Right atrium auricular region (tissue), 2 donors: Measurements from ENCODE around the gene GALNT7. TPM values are rescaled to one million over a fixed set of nuclear protein-coding genes. Genes with fewer than 3 reads are reported as not detected.

Experiments used
- DNase-seq: peaks from one replicate; pipeline ENCODE4 v3.0.0-alpha.2; 2019; ENCODE audit warnings: low spot score
- H3K27ac ChIP-seq, 2 donors: fragments of 200-600 bp; sonication (generic); 1 replicate in 1 of 2; 2 replicates in 1 of 2; pipeline ENCODE4 v1.5.1; 2016 to 2019
- H3K27me3 ChIP-seq, 2 donors: fragments of 200-600 bp; sonication (generic); one replicate each; pipeline versions ENCODE4 v1.5.1 to v1.6.0; 2017 to 2019
- H3K36me3 ChIP-seq: fragments of 200-600 bp; sonication (generic); one replicate; pipeline ENCODE4 v1.5.1; 2016
- H3K4me1 ChIP-seq, 2 donors: fragments of 200-600 bp; sonication (generic); one replicate each; pipeline versions ENCODE4 v1.5.1 to v1.6.0; 2017 to 2019
- H3K4me3 ChIP-seq, 2 donors: fragments of 200-600 bp; sonication (generic); 1 replicate in 1 of 2; 2 replicates in 1 of 2; pipeline ENCODE4 v1.5.1; 2017 to 2019; ENCODE audit warnings: mild to moderate bottlenecking in 1 of 2, moderate library complexity in 1 of 2
- H3K9me3 ChIP-seq, 2 donors: fragments of 200-600 bp; sonication (generic); one replicate each; pipeline ENCODE4 v1.5.1; 2019
- total RNA-seq, 2 donors: library from RNA; depleted of rRNA; stranded (reverse); fragments of >200 nt; gene quantifications; one replicate each; pipeline ENCODE4 v1.1.0, GENCODE V29; 2016
- TF ChIP-seq, protein P1 (sequence below), 2 donors: fragments of 200-600 bp; sonication (generic); IDR thresholded peaks; one replicate each; pipeline ENCODE4 v1.5.1; 2019; ENCODE audit warnings: antibody characterized with exemption in 2 of 2

The GALNT7 gene
- total RNA-seq, 2 donors from 2014 or later = 5.4 to 6.5 TPM

DNA sequence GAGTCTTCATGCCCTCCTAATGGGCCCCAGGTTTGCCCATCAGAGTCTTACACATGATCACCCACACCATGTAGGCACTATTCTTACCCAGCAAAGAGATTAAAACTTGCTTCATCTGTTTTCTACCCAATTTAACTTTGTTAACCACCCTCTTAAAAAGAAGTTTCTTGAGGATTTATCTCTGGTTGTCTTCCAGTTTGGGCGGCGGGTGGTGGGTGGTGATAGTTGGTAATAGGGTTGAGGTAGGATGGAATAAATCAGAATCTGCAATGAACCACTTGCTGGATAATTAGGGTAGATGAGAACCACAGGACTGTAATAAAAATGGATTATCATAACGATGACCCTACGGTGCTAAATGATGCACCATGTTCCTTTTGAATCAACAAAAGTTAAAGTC, 30.9 kb downstream of the GALNT7 start:
- H3K4me1 ChIP-seq = no peaks in the 10 kb centered on the region
- H3K27me3 ChIP-seq = no peaks in the 10 kb centered on the region
- no peak overlapping the region for H3K27ac ChIP-seq
- TF ChIP-seq, protein P1, sequence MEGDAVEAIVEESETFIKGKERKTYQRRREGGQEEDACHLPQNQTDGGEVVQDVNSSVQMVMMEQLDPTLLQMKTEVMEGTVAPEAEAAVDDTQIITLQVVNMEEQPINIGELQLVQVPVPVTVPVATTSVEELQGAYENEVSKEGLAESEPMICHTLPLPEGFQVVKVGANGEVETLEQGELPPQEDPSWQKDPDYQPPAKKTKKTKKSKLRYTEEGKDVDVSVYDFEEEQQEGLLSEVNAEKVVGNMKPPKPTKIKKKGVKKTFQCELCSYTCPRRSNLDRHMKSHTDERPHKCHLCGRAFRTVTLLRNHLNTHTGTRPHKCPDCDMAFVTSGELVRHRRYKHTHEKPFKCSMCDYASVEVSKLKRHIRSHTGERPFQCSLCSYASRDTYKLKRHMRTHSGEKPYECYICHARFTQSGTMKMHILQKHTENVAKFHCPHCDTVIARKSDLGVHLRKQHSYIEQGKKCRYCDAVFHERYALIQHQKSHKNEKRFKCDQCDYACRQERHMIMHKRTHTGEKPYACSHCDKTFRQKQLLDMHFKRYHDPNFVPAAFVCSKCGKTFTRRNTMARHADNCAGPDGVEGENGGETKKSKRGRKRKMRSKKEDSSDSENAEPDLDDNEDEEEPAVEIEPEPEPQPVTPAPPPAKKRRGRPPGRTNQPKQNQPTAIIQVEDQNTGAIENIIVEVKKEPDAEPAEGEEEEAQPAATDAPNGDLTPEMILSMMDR (IDR thresholded peaks at IDR 0.05) = no peak
- no peak for DNase-seq
- H3K36me3 ChIP-seq = no peaks in the 10 kb centered on the region
- no peak overlapping the region for H3K4me3 ChIP-seq
- peaks cover 0 to 14% of the 10 kb centered on the region in 2 donors for H3K9me3 ChIP-seq

DNA sequence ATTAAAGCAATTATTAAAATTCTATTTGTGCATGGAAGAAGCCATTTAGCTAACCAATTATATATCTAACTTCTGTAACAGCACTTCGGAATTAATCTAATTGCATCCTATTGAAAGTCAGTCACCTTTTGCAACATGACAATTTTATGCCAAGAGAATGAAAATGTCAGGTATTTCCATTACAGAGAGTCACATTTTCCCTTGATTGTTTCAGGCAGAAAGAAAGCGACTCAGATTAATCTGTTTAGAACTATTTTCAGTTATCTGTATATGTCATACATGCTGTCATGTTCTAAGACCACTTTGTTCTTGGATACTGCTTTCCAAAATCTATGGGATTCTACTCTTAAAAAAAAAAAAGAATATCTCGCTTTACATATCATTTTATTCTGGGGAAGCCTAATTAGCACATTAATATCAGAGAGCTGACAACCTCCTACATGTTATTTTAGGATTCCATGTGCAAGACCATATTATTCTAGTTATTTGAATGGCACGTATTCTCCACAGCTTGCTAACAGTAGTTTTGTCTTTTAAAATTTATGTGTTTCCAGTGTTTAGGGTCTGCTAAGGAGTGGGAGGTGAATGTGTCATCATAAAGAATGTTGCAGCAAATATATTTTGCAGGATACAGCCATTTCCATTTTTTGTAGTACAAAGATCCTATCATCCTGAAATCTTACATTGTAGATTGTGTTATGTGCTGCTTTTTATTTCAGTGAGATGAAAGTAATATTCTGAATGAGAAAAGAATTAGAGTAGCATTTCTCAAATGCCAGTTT, 31.7 kb downstream of the GALNT7 start:
- Histone ChIP-seq H3K9me3 (peaks cover 0 to 14% of the 10 kb centered on the region in 2 donors), H3K4me3 (no peak overlapping the region), H3K27ac (no peak overlapping the region), H3K4me1 (no peaks in the 10 kb centered on the region), H3K36me3 (no peaks in the 10 kb centered on the region), H3K27me3 (no peaks in the 10 kb centered on the region)
- no peak for DNase-seq
- TF ChIP-seq, protein P1 (IDR thresholded peaks at IDR 0.05) = no peak

DNA sequence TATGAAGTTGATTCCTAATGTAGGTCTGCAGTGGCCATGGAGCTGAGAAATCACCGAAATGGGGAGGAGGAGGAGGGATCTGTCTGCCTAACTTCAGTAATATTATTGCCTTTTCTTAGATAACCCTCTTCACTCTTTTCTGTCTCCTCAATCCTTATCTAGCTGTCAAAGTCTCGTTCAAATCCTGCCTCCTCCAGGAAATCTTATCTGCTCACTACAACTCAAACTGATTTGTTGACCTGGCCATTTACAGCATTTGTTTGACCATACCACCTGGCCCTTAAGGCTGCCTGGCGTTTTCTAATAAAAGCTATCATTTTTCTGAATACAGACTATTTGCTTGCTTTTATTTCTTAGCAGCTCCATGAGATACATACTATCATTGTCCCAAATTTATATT, 33.8 kb downstream of the GALNT7 start:
- no peak for DNase-seq
- TF ChIP-seq, protein P1 (IDR thresholded peaks at IDR 0.05) = no peak
- no peak overlapping the region for H3K4me3 ChIP-seq
- H3K27me3 ChIP-seq = no peaks in the 10 kb centered on the region
- peaks cover 0 to 14% of the 10 kb centered on the region in 2 donors for H3K9me3 ChIP-seq
- H3K4me1 ChIP-seq = no peaks in the 10 kb centered on the region
- no peaks in the 10 kb centered on the region for H3K36me3 ChIP-seq
- no peak overlapping the region for H3K27ac ChIP-seq

DNA sequence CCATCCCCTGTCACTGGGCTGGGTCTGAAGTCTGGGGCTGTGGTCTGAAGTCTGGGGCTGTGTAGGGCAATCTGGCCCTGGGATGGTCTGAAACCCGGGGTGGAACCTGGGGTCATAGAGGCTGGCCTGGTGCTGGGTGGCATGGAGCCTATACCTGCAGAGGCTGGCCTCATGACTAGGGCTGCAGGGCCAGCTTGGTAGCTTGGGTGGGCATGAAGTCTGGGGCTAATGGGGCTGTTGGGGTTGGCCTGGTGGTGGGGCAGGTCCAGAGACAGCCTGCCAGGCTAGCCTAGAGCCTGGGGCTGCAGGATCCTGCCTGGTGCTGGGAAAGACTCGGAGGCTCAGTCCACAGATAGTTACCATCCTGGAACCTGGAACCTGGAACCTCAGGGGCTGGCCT, 37.0 kb downstream of the GALNT7 start:
- H3K27ac ChIP-seq = no peak overlapping the region
- DNase-seq = no peak
- TF ChIP-seq, protein P1 (IDR thresholded peaks at IDR 0.05) = no peak
- H3K36me3 ChIP-seq = no peaks in the 10 kb centered on the region
- peaks cover 0 to 14% of the 10 kb centered on the region in 2 donors for H3K9me3 ChIP-seq
- no peak overlapping the region for H3K4me3 ChIP-seq
- H3K27me3 ChIP-seq = no peaks in the 10 kb centered on the region
- H3K4me1 ChIP-seq = no peaks in the 10 kb centered on the region

DNA sequence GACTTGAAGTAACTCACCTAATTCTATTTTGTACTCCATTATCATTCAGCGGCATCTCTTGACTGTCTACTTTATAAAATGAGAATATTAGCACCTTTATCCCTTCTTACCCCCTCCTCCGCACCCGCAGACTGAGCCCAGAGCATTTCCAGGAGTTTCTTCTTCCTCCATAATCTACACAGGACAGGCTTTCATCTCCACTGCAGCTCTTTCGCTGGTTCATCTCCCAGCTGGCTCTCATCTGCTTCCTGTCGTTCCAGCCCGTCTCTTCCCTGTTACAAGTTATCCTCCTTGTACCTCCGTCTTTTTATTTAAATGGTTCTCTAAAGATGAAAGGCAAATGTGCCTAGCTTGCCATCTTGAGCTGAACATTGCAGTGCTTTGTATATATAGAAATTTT, 39.8 kb downstream of the GALNT7 start:
- H3K36me3 ChIP-seq = no peaks in the 10 kb centered on the region
- no peaks in the 10 kb centered on the region for H3K27me3 ChIP-seq
- no peak overlapping the region for H3K27ac ChIP-seq
- H3K9me3 ChIP-seq = peaks cover 0 to 10% of the 10 kb centered on the region in 2 donors
- TF ChIP-seq, protein P1 (IDR thresholded peaks at IDR 0.05) = no peak
- no peaks in the 10 kb centered on the region for H3K4me1 ChIP-seq
- H3K4me3 ChIP-seq = no peak overlapping the region
- no peak for DNase-seq

DNA sequence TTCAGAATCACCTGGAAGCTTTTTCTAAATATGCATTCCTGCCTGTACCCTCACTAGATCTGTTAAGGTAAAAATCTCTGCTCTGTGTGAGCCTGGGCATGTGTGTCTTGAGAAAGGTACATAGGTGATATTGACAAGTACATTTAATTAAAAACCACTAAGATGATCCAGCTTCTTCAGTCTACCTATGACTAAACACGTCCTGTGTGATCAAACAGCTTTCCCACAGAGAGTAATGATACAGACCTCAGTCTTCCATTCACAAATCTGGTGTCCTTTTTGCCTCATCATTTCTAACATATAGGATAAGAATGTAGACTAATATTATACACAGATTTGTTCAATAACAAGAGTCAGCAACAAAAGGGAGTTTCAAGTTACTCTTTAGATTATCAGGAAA, 42.6 kb downstream of the GALNT7 start:
- Histone ChIP-seq H3K4me1 (peaks cover 0 to 10% of the 10 kb centered on the region in 2 donors), H3K27me3 (no peaks in the 10 kb centered on the region), H3K36me3 (no peaks in the 10 kb centered on the region), H3K4me3 (no peak overlapping the region), H3K9me3 (no peaks in the 10 kb centered on the region), H3K27ac (no peak overlapping the region)
- DNase-seq = no peak
- TF ChIP-seq, protein P1 (IDR thresholded peaks at IDR 0.05) = no peak
